ENCODE results near the gene SHC3.

Gene SHC3

DNA sequence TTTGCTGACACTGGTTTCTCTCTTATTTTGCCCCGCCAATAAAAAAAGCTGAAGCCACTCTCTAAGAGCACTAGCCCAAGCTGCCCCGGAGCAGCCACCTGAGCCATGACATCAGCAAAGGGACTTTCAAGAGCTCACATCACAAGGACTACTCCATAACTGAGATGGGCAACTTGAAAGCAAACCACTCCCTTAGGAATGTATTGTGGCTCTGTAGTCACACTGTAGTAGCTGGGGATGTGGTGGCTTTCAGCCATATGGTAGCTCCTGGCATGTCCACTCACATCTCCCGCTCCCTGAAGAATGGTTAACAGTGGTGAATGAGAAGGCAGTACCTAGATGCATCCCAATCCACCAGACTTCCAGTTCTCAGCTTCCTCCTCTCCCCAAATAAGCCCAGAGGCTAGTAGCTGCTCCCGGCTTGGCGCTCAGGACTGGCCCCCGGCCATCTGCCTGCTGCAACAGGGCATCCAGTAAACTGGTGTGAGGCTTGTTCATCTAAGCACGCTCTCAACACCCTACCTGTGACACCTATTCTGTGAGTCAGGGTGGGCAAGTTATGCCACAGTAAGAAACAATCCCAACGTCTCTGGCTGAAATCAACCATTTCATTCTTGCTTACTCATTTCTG, 123.6 kb downstream of the SHC3 start:
- DNase-seq: no peak

DNA sequence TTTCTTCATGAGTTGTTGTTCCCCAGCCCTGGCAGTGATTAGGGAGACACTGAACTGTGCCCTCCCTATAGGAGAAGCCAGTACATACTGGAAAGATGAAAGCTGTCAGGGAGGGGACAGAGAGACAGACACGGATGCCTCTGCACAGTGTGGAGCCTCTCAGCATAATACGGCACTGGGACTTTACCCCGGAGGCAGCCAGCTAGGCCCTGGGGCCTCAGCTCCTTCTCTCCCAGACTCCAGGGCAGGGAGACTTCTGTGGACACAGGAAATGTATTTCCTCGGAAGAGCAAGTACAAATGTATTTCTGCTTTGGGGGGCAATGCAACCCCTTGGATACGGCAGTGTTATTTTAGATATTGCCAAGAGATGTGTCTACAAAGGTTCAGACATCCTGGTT, 125.3 kb downstream of the SHC3 start:
- no peak for TF ChIP-seq POLR2A (IDR thresholded peaks at IDR 0.05; ENCODE audit: low read length)
- TF ChIP-seq GATA1 (IDR thresholded peaks at IDR 0.05; ENCODE audit: low read depth, low read length): no peak
- DNase-seq: no peak

More for the DNA sequence above, 123.6 kb downstream of the SHC3 start:
- TF ChIP-seq POLR2A (IDR thresholded peaks at IDR 0.05; ENCODE audit: low read length) (no peak), GATA1 (IDR thresholded peaks at IDR 0.05; ENCODE audit: low read depth, low read length) (no peak)

DNA sequence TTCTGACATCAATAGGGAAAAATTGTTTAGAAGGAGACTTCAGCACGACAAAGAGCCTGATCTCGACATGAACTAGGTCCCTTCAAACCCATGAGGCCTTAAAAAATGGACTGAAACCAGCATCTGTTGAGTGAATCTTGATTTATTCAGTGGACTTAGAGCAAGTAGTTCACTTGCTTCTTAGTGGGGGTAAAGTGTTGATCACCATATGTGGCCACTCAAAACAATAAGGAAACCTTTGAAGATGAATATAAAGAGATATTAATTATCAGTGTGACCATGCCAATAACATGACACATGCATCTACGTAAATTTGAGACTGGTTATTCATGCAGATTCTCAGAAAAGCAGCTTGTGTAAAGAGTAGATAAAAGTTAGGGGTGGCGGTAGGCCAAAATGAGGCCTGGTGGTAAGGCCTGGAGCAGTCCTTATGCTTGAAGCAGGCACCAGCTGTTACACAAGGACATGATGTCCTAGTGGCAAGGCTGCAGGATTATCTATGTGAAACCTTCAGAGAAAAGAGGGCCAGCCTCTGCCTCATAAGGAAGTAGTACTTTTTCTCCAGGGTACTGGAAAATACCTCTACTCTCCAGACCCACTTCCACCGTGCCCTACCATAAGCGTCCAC, 126.0 kb downstream of the SHC3 start:
- TF ChIP-seq GATA1 (IDR thresholded peaks at IDR 0.05; ENCODE audit: low read depth, low read length): no peak
- peak; percentile 51 for TF ChIP-seq POLR2A (IDR thresholded peaks at IDR 0.05; ENCODE audit: low read length)
- peak; percentile 94 to 98 for DNase-seq

DNA sequence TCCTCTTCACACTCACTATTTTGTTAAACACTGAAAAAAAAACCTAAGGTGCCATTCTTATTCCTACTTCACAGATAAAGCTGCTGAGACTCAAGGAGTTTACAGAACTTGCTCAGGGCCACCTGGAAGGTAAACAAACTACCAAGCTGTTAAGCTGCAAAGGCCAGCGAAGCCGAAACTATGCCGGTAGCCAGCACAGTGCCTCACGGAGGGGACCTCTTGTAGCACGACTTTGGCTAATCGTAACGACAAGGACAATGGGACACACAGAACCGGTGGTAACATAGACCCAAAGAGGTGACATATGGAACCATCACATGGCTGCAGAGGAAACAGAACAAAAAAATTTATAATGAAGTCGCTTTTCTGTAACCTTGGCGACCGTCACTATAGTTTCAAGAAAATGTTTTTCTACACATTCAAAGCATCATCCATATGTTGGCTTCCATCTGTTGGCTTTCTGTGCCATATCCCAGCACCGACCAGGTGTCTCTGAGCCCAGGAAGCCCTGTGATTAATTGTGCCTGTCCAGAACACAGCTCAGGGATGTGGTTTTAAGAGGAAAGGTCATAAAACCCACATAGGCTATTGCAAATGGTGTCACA, 127.1 kb downstream of the SHC3 start:
- peak; percentile 28 to 45 for DNase-seq
- no peak for TF ChIP-seq GATA1 (IDR thresholded peaks at IDR 0.05; ENCODE audit: low read depth, low read length)
- no peak for TF ChIP-seq POLR2A (IDR thresholded peaks at IDR 0.05; ENCODE audit: low read length)

DNA sequence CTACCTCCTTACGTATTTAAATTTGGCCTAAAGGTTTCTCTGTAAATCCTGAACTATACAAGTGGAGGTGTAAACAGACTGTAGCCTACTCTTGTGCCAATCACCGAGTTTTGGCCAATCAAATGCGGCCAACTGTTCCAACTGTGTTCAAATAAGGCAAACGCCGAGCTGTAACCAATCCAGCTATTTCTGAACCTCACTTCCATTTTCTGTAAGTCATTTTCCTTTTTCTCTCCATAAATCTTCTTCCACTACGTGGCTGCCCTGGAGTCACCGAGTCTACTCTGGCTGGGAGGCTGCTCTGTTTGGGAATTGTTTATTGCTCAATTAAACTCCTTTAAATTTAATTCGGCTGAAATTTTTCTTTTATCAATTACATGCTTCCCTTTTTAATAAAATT, 129.0 kb downstream of the SHC3 start:
- TF ChIP-seq GATA1 (IDR thresholded peaks at IDR 0.05; ENCODE audit: low read depth, low read length): no peak
- no peak for TF ChIP-seq POLR2A (IDR thresholded peaks at IDR 0.05; ENCODE audit: low read length)

DNA sequence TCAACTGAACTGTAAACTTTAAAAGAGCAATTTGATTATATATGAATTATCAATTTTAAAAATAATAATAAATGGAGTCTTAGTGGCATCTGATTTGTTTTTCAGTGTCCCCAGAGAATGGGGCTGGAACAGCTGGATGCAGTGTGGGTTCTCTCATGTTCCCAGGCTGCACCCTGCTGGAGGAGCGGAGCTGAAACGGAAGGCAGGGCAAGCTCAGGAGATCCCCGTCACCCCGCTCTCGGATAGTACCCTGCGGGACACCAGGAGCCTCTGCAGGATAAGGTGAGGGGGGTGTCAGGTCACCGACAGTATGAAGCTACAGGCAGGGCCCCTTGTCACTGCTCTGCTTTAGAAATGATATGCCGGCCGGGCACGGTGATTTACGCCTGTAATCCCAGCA, 130.0 kb downstream of the SHC3 start:
- DNase-seq: no peak
- no peak for TF ChIP-seq GATA1 (IDR thresholded peaks at IDR 0.05; ENCODE audit: low read depth, low read length)
- no peak for TF ChIP-seq POLR2A (IDR thresholded peaks at IDR 0.05; ENCODE audit: low read length)

More for the DNA sequence above, 129.0 kb downstream of the SHC3 start:
- DNase-seq: no peak

DNA sequence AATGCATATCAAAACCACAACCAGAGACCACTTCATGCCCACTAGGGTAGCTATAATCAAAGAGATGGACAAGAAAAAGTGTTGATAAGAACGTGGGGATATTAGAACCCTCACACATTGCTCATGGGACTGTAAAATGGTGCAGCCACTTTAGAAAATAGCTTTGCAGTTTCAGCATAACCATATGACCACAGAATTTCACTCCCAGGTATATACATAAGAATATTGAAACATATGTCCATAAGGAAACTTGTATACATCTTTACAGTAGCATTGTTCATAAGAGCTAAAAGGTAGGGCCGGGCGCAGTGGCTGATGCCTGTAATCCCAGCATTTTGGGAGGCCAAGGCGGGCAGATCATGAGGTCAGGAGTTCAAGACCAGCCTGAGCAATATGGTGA, 131.0 kb downstream of the SHC3 start:
- DNase-seq: no peak
- TF ChIP-seq POLR2A (IDR thresholded peaks at IDR 0.05; ENCODE audit: low read length) (no peak), GATA1 (IDR thresholded peaks at IDR 0.05; ENCODE audit: low read depth, low read length) (no peak)

DNA sequence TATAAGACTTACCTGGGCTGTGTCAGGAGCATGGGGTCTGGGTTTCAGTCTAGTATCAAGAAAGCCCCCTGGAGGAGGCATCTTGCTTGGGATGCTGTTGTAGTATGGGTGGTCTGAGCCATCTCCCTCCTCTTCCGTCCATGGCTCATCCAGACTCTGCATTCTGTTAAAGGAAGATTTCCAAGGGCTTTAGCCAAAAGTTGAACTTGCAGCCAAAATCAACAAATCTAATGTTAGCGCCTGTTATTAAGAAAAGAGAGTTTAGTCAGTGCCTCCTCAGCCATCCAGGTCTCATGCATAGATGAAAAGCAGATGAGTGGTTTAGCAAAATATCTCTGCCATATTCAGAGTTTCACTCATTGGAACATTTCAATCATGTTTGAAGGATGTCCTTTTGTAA, 131.8 kb downstream of the SHC3 start:
- no peak for TF ChIP-seq POLR2A (IDR thresholded peaks at IDR 0.05; ENCODE audit: low read length)
- TF ChIP-seq GATA1 (IDR thresholded peaks at IDR 0.05; ENCODE audit: low read depth, low read length): no peak
- no peak for DNase-seq

DNA sequence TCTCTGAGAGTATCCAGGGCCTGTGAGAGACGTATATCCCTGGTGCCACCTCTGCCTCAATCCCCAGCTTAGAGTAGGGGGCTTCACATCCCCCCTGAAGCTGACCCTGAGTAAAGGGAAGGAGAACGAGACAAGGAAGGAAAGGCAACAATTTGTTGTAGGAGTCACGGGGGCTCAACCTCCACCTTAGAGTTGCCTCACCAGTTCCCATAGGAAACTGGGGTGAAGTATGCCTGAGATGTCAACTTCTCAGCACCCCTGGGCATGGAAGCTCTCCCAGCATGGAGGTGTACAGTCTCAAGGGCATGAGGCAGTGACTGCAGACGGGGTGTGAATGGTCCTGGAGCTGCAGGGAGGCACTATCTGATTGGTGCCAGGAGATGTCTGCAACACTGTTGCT, 133.7 kb downstream of the SHC3 start:
- TF ChIP-seq POLR2A (IDR thresholded peaks at IDR 0.05; ENCODE audit: low read length): no peak
- TF ChIP-seq GATA1 (IDR thresholded peaks at IDR 0.05; ENCODE audit: low read depth, low read length): no peak
- no peak for DNase-seq

DNA sequence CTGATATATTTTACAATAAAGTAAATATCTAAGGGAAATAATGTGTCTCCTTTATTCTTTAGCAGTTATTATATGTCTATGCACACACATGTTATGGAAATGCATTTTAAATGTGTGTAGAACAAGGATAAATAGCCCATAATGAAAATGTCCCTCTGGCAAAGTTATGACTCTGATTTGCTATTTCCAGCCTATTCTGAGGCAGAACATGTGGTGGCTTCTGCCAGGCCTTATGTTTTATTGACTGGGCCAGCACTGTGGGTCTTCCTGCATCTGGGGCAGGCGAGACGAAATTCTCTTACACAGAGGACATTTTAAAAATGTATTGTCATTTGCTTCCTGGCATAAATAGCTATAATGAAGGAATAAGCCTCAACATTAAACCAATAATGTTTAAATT, 134.5 kb downstream of the SHC3 start:
- DNase-seq: no peak
- TF ChIP-seq POLR2A (IDR thresholded peaks at IDR 0.05; ENCODE audit: low read length) (no peak), GATA1 (IDR thresholded peaks at IDR 0.05; ENCODE audit: low read depth, low read length) (no peak)

DNA sequence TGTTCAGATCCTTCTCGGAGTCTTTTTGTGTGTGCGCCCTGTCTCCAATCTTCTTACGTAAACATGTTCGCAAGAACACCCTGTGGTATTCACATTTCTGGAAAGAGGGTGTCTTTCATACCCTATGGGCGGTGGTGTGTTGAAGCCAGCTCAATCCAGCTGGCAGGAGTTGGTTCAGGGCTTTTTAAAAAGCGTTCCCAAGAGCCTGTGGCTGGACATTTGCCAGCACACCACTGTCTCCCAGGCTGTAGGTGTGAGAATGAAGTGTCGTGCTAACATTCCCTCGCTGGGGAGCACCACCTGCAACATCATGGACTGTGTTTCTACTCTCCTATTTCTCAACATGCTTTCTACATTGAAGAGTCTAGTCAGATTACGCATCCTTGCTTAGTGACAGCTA, 135.6 kb downstream of the SHC3 start:
- no peak for TF ChIP-seq GATA1 (IDR thresholded peaks at IDR 0.05; ENCODE audit: low read depth, low read length)
- no peak for TF ChIP-seq POLR2A (IDR thresholded peaks at IDR 0.05; ENCODE audit: low read length)
- DNase-seq: no peak

DNA sequence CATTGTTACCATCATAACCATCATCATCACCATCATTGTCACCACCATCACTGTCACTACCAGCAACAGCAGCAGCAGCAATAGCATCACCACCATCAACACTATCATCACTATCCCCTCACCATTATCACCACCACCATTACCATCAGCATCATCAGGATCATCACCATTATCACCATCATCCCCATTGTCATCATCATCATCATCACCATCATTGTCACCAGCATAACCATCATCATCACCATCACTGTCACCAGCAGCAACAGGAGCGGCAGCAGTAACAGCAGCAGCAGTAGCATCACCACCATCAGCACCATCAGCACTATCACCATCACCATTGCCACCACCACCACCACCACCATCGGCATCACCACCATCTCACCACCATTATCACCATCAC, 139.0 kb downstream of the SHC3 start:
- TF ChIP-seq GATA1 (IDR thresholded peaks at IDR 0.05; ENCODE audit: low read depth, low read length) (no peak), POLR2A (IDR thresholded peaks at IDR 0.05; ENCODE audit: low read length) (no peak)
- DNase-seq: no peak

DNA sequence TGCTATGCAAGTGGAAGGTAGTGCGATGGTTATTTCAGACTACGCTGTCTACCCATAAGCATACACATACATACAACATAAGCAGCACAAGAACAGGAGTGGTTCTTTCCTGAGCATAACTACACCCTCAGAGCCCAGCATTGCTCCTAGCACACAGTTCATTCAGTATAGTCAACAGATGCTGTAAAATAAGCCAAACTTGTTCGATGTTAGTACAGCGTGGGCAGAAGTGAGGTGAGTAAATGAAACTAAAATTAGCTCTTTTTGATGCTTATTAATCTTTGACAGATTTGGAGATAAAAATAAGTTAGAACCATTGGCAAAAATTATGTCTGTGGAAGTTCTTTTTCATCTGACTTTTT, 139.5 kb downstream of the SHC3 start:
- TF ChIP-seq POLR2A (IDR thresholded peaks at IDR 0.05; ENCODE audit: low read length) (no peak), GATA1 (IDR thresholded peaks at IDR 0.05; ENCODE audit: low read depth, low read length) (no peak)
- no peak for DNase-seq

DNA sequence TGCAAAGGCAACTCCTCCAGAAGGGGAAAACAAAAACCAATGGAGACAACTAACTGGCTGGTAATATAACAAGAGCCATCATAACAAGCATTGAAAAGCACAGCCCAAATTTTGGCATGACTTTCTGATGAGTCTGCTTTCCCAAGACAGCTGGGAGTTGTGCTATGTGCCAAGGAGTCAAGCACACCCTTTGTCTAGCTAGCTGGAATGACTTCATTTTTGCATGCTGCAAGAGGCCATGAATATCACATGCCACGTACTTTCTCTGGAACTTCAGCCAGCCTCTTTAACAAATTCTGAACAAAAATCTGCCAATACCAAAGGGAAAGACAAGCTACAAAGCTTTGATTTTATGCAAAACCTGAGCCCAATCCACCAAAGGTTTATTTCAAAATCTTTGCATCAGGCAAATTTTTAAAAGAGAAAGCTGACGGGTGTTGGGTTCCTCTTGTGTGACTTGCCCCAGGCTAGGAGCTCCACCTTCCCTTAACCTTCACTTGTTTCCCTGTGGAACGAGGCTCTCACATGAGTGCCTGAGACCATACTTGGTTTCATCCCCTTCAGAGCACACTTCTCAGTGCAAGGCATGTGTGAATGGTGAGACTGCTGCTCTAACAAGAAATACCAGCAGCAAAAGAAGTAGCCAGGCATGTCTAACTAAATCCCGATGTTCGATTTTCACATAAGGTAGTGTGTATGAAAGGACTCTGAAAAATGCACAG, 140.1 kb downstream of the SHC3 start:
- DNase-seq: no peak

More for the DNA sequence above, 140.1 kb downstream of the SHC3 start:
- TF ChIP-seq POLR2A (IDR thresholded peaks at IDR 0.05; ENCODE audit: low read length) (no peak), GATA1 (IDR thresholded peaks at IDR 0.05; ENCODE audit: low read depth, low read length) (no peak)

Measured in erythroblast (primary cell).